Bone marrow (tissue), 2 donors: ENCODE measurements around the gene RPS23.

Experiments used
- DNase-seq, 2 donors: peaks; one replicate each; lab custom pipeline; 2025; lab: John Stamatoyannopoulos, UW

Gene RPS23

DNA sequence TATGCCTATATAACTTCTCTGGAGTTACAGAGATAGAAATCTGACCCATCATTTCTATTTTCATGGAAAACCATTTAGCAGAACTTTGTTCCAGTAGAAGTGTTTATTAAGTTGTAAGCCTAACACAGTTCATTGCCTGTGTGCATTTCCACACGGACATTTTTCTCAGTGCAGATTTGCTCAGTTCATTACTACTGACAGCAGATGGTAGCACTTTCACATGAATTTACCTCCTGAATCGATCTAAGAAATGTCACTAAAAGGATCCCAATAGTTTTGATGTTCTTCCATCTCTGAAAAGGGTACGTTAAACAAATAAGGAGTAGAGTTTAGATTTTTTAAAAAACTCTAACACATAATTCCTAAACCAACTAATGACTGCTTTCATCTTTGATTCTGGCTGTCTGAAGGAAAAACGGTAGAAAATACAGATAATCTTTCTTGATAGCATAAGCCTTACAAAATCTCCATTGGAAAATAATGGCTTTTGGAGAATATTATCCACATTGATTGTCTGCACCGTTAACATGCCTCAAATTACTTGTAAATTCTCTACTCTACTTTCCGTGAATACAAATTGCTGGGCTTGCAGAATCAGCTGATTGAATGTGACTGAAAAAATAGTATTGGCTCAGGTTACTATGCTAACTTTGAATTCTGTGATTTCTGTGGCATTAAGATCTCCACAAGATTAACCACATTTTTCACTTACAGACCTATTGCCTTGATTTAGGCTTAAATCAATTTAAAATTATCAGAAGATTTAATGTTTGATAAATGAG, 33.1 kb downstream of the RPS23 start:
- no peak for DNase-seq

DNA sequence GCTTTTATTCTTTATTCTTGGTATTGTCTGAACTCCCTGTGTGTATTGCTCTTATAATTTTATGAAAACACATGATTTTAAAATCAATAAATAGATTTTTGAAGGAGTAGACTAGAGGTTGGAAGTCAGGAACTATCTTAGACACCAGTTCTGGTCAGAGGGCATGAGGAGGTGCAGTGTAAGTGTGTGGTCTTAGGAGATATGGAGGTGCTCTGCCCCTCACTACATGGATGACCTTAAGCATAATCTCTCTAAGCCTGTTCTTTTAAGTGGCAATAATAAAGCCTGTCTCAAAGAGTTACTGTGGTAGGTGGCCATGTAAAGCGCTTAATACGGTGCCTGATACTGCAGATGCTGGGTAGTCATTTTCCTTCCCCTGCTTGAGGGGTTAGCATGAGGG, 34.0 kb downstream of the RPS23 start:
- no peak for DNase-seq

DNA sequence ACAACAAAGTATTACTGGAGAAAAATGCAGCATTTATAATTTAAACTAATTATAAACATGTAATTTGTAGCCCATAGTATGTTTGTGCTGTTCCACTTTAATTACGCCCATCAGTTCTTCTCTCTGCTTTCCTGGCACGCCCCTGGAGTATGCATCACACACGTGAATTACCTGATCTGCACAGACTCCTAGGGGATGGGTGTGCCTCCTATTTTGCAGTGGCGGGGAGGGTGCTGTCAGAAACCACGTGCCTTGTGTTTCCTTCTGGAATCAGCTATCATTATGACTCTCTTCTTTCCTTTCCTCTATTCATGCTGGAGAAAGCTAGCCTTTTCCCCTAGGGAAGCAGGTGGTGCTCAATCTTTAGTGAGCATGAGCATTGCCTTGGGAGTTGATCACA, 43.3 kb downstream of the RPS23 start:
- DNase-seq = no peak

DNA sequence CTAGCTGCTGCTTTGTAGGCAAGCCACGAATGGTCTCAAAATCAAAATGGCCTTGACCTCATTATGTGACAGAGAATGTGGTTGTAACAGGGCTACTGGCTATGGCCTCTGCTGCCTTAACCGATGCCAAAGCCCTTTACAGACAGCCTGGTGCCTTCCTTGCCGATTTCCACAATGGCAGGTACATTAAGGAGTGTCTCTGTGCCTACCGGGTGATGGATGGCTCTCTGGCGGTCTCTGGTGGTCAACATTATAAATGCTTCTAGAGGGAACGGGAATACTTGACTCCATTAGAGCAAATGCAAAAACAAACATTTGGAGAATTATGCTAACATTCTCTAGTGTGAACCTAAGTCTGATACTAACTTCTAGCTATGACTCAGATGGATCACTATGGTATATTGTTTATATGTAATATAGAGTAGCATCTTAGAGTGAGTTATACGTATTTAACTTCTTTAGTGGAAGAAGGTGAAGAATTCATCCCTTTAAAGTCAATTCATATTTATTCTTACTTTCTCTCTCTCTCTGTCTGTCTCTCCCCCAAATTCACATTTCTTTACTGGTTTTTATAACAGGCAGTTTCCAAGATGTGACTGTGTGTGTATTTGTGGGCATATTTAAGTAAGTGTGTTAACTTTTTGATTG, 52.5 kb downstream of the RPS23 start:
- DNase-seq = peak in 1 of 2 donors; percentile 36
